Effector memory CD8-positive, alpha-beta T cell (primary cell): ENCODE measurements around the gene SDHAF1.
"Not testable (repeated sequence)": the region's sequence is repeated elsewhere in the genome, so short reads cannot be mapped to it uniquely, and the experiment has no call there.

Source experiments
- ATAC-seq: fragments of 150-1000 bp; cut with Tn5 transposase; replicated peaks from 2 replicates; pipeline ENCODE4 v1.10.0; 2021; ENCODE audit warnings: mild to moderate bottlenecking, moderate library complexity
- DNase-seq, 3 experiments: peaks; one replicate each; pipeline ENCODE4 v3.0.0; 2021
- H3K27ac Mint-ChIP-seq, 2 donors: one replicate each; pipeline ENCODE4 v1.8.0; 2022; ENCODE audit warnings: mild to moderate bottlenecking in 2 of 2, mixed read lengths in 2 of 2, moderate library complexity in 2 of 2
- H3K27me3 Mint-ChIP-seq, 2 donors: one replicate each; pipeline ENCODE4 v1.8.0; 2022; ENCODE audit warnings: mixed read lengths in 2 of 2
- H3K36me3 Mint-ChIP-seq: one replicate; pipeline ENCODE4 v1.8.0; 2022; ENCODE audit warnings: mild to moderate bottlenecking, moderate library complexity, mixed read lengths; ENCODE audit not compliant: insufficient read depth
- H3K4me1 Mint-ChIP-seq, 2 donors: one replicate each; pipeline ENCODE4 v1.8.0; 2022; ENCODE audit warnings: low read depth in 2 of 2, mixed read lengths in 2 of 2
- H3K4me3 Mint-ChIP-seq, 2 donors: one replicate each; pipeline ENCODE4 v1.8.0; 2022; ENCODE audit warnings: mild to moderate bottlenecking in 2 of 2, mixed read lengths in 2 of 2, moderate library complexity in 2 of 2
- H3K9me3 Mint-ChIP-seq, 2 donors: one replicate each; pipeline ENCODE4 v1.8.0; 2022; ENCODE audit warnings: mixed read lengths in 2 of 2

The SDHAF1 gene

GRCh38 chr19:36041092-36041491 is 46.1 kb downstream of the SDHAF1 start:
- not testable (repeated sequence) for H3K9me3 Mint-ChIP-seq, DNase-seq, ATAC-seq, H3K27me3 Mint-ChIP-seq, H3K36me3 Mint-ChIP-seq, H3K4me3 Mint-ChIP-seq
- Mint-ChIP-seq H3K27ac (peak overlapping the region in 1 of 2 donors; percentile 54), H3K4me1 (peaks cover 7 to 14% of the 10 kb centered on the region in 2 donors)

GRCh38 chr19:36041831-36042230 is 46.8 kb downstream of the SDHAF1 start:
- Mint-ChIP-seq H3K36me3 (no peaks in the 10 kb centered on the region), H3K27me3 (no peaks in the 10 kb centered on the region), H3K4me1 (peaks cover 6 to 13% of the 10 kb centered on the region in 2 donors), H3K27ac (peak overlapping the region in 1 of 2 donors; percentile 10), H3K9me3 (no peaks in the 10 kb centered on the region), H3K4me3 (no peak overlapping the region)
- no peak for ATAC-seq
- no peak for DNase-seq

GRCh38 chr19:36043952-36044351 is 49.0 kb downstream of the SDHAF1 start:
- H3K27ac Mint-ChIP-seq, result no peak overlapping the region
- no peaks in the 10 kb centered on the region for H3K27me3 Mint-ChIP-seq
- no peak overlapping the region for H3K4me3 Mint-ChIP-seq
- H3K36me3 Mint-ChIP-seq, result peaks cover 3% of the 10 kb centered on the region
- H3K4me1 Mint-ChIP-seq, result peaks cover 0 to 4% of the 10 kb centered on the region in 2 donors
- H3K9me3 Mint-ChIP-seq, result no peaks in the 10 kb centered on the region
- DNase-seq, result no peak
- no peak for ATAC-seq
